ENCODE results near the gene VPS37B.
"Not testable (repeated sequence)": the region's sequence is repeated elsewhere in the genome, so short reads cannot be mapped to it uniquely, and the experiment has no call there.

VPS37B gene

GRCh38 chr12:122882908-122883558, 12.9 kb downstream of the VPS37B start:
- no peak for DNase-seq (ENCODE audit: low spot score)

GRCh38 chr12:122880668-122881067, 15.3 kb downstream of the VPS37B start:
- DNase-seq (ENCODE audit: low spot score) = no peak

GRCh38 chr12:122880155-122880667, 15.7 kb downstream of the VPS37B start:
- DNase-seq (ENCODE audit: low spot score) = no peak

- DNase-seq (ENCODE audit: low spot score) = no peak
Observed at GRCh38 chr12:122878780-122879612, 16.9 kb downstream of the VPS37B start.

- no peak for DNase-seq (ENCODE audit: low spot score)
Observed at GRCh38 chr12:122876731-122877130, 19.2 kb downstream of the VPS37B start.

- not testable (repeated sequence) for DNase-seq (ENCODE audit: low spot score)
Observed at GRCh38 chr12:122876281-122876680, 19.6 kb downstream of the VPS37B start.

GRCh38 chr12:122875590-122876220, 20.2 kb downstream of the VPS37B start:
- DNase-seq (ENCODE audit: low spot score) = no peak

- DNase-seq (ENCODE audit: low spot score) = no peak
Observed at GRCh38 chr12:122874081-122874480, 21.8 kb downstream of the VPS37B start.

- no peak for DNase-seq (ENCODE audit: low spot score)
Observed at GRCh38 chr12:122873540-122873939, 22.4 kb downstream of the VPS37B start.

- no peak for DNase-seq (ENCODE audit: low spot score)
Observed at GRCh38 chr12:122872815-122873361, 23.0 kb downstream of the VPS37B start.

GRCh38 chr12:122871851-122872780, 23.8 kb downstream of the VPS37B start:
- no peak for DNase-seq (ENCODE audit: low spot score)

- no peak for DNase-seq (ENCODE audit: low spot score)
Observed at GRCh38 chr12:122870867-122871664, 24.9 kb downstream of the VPS37B start.

- DNase-seq (ENCODE audit: low spot score) = no peak
Observed at GRCh38 chr12:122870163-122870842, 25.6 kb downstream of the VPS37B start.

- no peak for DNase-seq (ENCODE audit: low spot score)
Observed at GRCh38 chr12:122869207-122869973, 26.5 kb downstream of the VPS37B start.

- no peak for DNase-seq (ENCODE audit: low spot score)
Observed at GRCh38 chr12:122868471-122869177, 27.3 kb downstream of the VPS37B start.

- no peak for DNase-seq (ENCODE audit: low spot score)
Observed at GRCh38 chr12:122867691-122868461, 28.0 kb downstream of the VPS37B start.

- DNase-seq (ENCODE audit: low spot score) = no peak
Observed at GRCh38 chr12:122866950-122867607, 28.8 kb downstream of the VPS37B start.

All from SK-N-DZ (cell line).